ENCODE data around the gene VWDE. TPM values are rescaled to one million over a fixed set of nuclear protein-coding genes. Genes with fewer than 3 reads are reported as not detected.

VWDE gene
- total RNA-seq, 2 donors from 2014 or later: 2.7 to 3.2 TPM

- H3K27me3 ChIP-seq (replicated peaks; ENCODE audit: insufficient read depth): no peaks in the 10 kb centered on the region
- DNase-seq (ENCODE audit: low spot score): no peak
- no peaks in the 10 kb centered on the region for H3K9me3 ChIP-seq
- H3K27ac ChIP-seq: no peak overlapping the region
- H3K4me1 ChIP-seq (replicated peaks): no peaks in the 10 kb centered on the region
- TF ChIP-seq POLR2A (IDR thresholded peaks at IDR 0.05) (no peak), CTCF (IDR thresholded peaks at IDR 0.05) (no peak), POLR2AphosphoS5 (IDR thresholded peaks at IDR 0.05) (no peak)
- intact Hi-C loops (cut with DNase I): loop anchor here (5.0 kb wide), 1 partner anchor 489 kb away; the partner anchor contains the start of gene THSD7A
- WGBS: 97% methylated on average over 2 of the region's 2 CpGs
- no peak overlapping the region for H3K4me3 ChIP-seq
- H3K36me3 ChIP-seq: no peaks in the 10 kb centered on the region
Observed at GRCh38 chr7:12320987-12321647, 82.5 kb downstream of the VWDE start.

- no peak overlapping the region for H3K4me3 ChIP-seq
- H3K9me3 ChIP-seq: no peaks in the 10 kb centered on the region
- no peak overlapping the region for H3K27ac ChIP-seq
- 38% methylated on average over 2 of the region's 2 CpGs for WGBS
- DNase-seq (ENCODE audit: low spot score): no peak
- H3K27me3 ChIP-seq (replicated peaks; ENCODE audit: insufficient read depth): no peaks in the 10 kb centered on the region
- H3K36me3 ChIP-seq: no peaks in the 10 kb centered on the region
- TF ChIP-seq POLR2A (IDR thresholded peaks at IDR 0.05) (no peak), CTCF (IDR thresholded peaks at IDR 0.05) (no peak), POLR2AphosphoS5 (IDR thresholded peaks at IDR 0.05) (no peak)
- H3K4me1 ChIP-seq (replicated peaks): no peaks in the 10 kb centered on the region
- intact Hi-C loops (cut with DNase I): loop anchor here (5.0 kb wide), 1 partner anchor 488 kb away; the partner anchor contains the start of gene THSD7A
Observed at GRCh38 chr7:12320241-12320986, 83.3 kb downstream of the VWDE start.

- WGBS: 98% methylated on average over 1 of the region's 1 CpG
- Histone ChIP-seq H3K4me1 (replicated peaks) (no peaks in the 10 kb centered on the region), H3K9me3 (no peaks in the 10 kb centered on the region), H3K36me3 (no peaks in the 10 kb centered on the region), H3K27me3 (replicated peaks; ENCODE audit: insufficient read depth) (no peaks in the 10 kb centered on the region), H3K27ac (no peak overlapping the region), H3K4me3 (no peak overlapping the region)
- no peak for TF ChIP-seq POLR2A (IDR thresholded peaks at IDR 0.05)
- TF ChIP-seq POLR2AphosphoS5 (IDR thresholded peaks at IDR 0.05): no peak
- no peak for TF ChIP-seq CTCF (IDR thresholded peaks at IDR 0.05)
- intact Hi-C loops (cut with DNase I): no loop called here
- no peak for DNase-seq (ENCODE audit: low spot score)
Observed at GRCh38 chr7:12317675-12318074, 86.0 kb downstream of the VWDE start.

- Histone ChIP-seq H3K9me3 (no peaks in the 10 kb centered on the region), H3K27me3 (replicated peaks; ENCODE audit: insufficient read depth) (no peaks in the 10 kb centered on the region), H3K4me1 (replicated peaks) (no peaks in the 10 kb centered on the region), H3K4me3 (no peak overlapping the region), H3K36me3 (no peaks in the 10 kb centered on the region), H3K27ac (no peak overlapping the region)
- intact Hi-C loops (cut with DNase I): no loop called here
- TF ChIP-seq CTCF (IDR thresholded peaks at IDR 0.05) (no peak), POLR2A (IDR thresholded peaks at IDR 0.05) (no peak), POLR2AphosphoS5 (IDR thresholded peaks at IDR 0.05) (no peak)
- DNase-seq (ENCODE audit: low spot score): no peak
- 93% methylated on average over 3 of the region's 3 CpGs for WGBS
Observed at GRCh38 chr7:12316925-12317324, 86.7 kb downstream of the VWDE start.
